GM23338 (cell line): ENCODE data around the gene CTSC. TPM values are rescaled to one million over a fixed set of nuclear protein-coding genes. Genes with fewer than 3 reads are reported as not detected.

Source experiments
- ATAC-seq: fragments of 200-7000 bp; cut with Tn5 transposase; 3 replicates; pipeline ENCODE4 v1.9.1; 2020
- DNase-seq: peaks from one replicate; pipeline ENCODE4 v3.0.0-alpha.2; 2015; ENCODE audit warnings: low spot score
- H2AFZ ChIP-seq: fragments of 200-600 bp; sonication (generic); 2 replicates; pipeline ENCODE4 v1.8.0; 2016; ENCODE audit warnings: antibody characterized with exemption, mild to moderate bottlenecking, moderate library complexity
- H3F3A ChIP-seq: fragments of 200-600 bp; sonication (generic); replicated peaks from 2 replicates; pipeline ENCODE4 v1.8.0; 2017; ENCODE audit warnings: antibody characterized with exemption, mixed run types, low read depth
- H3K27ac ChIP-seq: fragments of 200-600 bp; sonication (generic); 2 replicates; pipeline ENCODE4 v1.6.1; 2016; ENCODE audit warnings: low read depth
- H3K27me3 ChIP-seq: fragments of 200-600 bp; sonication (generic); 2 replicates; pipeline ENCODE4 v1.8.0; 2016; ENCODE audit warnings: mild to moderate bottlenecking, mixed run types, moderate library complexity; ENCODE audit not compliant: insufficient read depth
- H3K36me3 ChIP-seq: fragments of 200-600 bp; sonication (generic); 2 replicates; pipeline ENCODE4 v1.8.0; 2016; ENCODE audit warnings: mild to moderate bottlenecking; ENCODE audit not compliant: insufficient read depth
- H3K4me1 ChIP-seq: fragments of 200-600 bp; sonication (generic); 2 replicates; pipeline ENCODE4 v1.8.0; 2016; ENCODE audit warnings: mild to moderate bottlenecking, moderate library complexity; ENCODE audit not compliant: insufficient read depth
- H3K4me2 ChIP-seq: fragments of 200-600 bp; sonication (generic); 2 replicates; pipeline ENCODE4 v1.7.1; 2017; ENCODE audit warnings: mixed run types
- H3K4me3 ChIP-seq: fragments of 200-600 bp; sonication (generic); 2 replicates; pipeline ENCODE4 v1.6.1; 2016; ENCODE audit warnings: mixed run types
- H3K79me2 ChIP-seq: fragments of 200-600 bp; sonication (generic); replicated peaks from 2 replicates; pipeline ENCODE4 v1.8.0; 2017; ENCODE audit warnings: mild to moderate bottlenecking; ENCODE audit not compliant: insufficient read depth
- H3K9me2 ChIP-seq: fragments of 200-600 bp; sonication (generic); 2 replicates; pipeline ENCODE4 v1.8.0; 2017; ENCODE audit not compliant: insufficient read depth
- H4K20me1 ChIP-seq: fragments of 200-600 bp; sonication (generic); replicated peaks from 2 replicates; pipeline ENCODE4 v1.8.0; 2017; ENCODE audit warnings: mild to moderate bottlenecking; ENCODE audit not compliant: insufficient read depth
- H3K27ac Mint-ChIP-seq: 2 replicates; pipeline ENCODE4 v1.8.0; 2020; ENCODE audit warnings: inconsistent platforms, mild to moderate bottlenecking, moderate library complexity, mixed read lengths
- H3K27me3 Mint-ChIP-seq: 3 replicates; pipeline ENCODE4 v1.8.0; 2022; ENCODE audit warnings: low read depth, mild to moderate bottlenecking, moderate library complexity, mixed read lengths, inconsistent platforms; ENCODE audit not compliant: insufficient read depth, poor library complexity
- H3K36me3 Mint-ChIP-seq: 3 replicates; pipeline ENCODE4 v1.8.0; 2021; ENCODE audit warnings: low read depth, mild to moderate bottlenecking, inconsistent platforms, moderate library complexity, mixed read lengths
- H3K4me1 Mint-ChIP-seq: 3 replicates; pipeline ENCODE4 v1.8.0; 2020; ENCODE audit warnings: mild to moderate bottlenecking, inconsistent platforms, mixed read lengths
- H3K4me3 Mint-ChIP-seq: 3 replicates; pipeline ENCODE4 v1.8.0; 2021; ENCODE audit warnings: moderate library complexity, mild to moderate bottlenecking, inconsistent platforms, mixed read lengths
- H3K9me3 Mint-ChIP-seq: 3 replicates; pipeline ENCODE4 v1.8.0; 2020; ENCODE audit warnings: moderate library complexity, mild to moderate bottlenecking, inconsistent platforms, mixed read lengths
- CTCF ChIP-seq, 2 experiments: fragments of 200-600 bp in 1 of 2; sonication (generic) in 1 of 2; conservative IDR thresholded peaks; 2 replicates each; pipeline versions ENCODE4 v1.5.1 to v1.6.1; 2016 to 2017; ENCODE audit warnings: antibody characterized with exemption in 2 of 2, low read depth in 2 of 2, mild to moderate bottlenecking in 2 of 2, moderate library complexity in 1 of 2
- ETS1 ChIP-seq: IDR thresholded peaks from 2 replicates; pipeline ENCODE4 v1.6.1; 2016; ENCODE audit warnings: antibody characterized with exemption
- EZH2 ChIP-seq: fragments of 200-600 bp; sonication (generic); IDR thresholded peaks from one replicate; pipeline ENCODE4 v1.8.0; 2017; ENCODE audit warnings: antibody characterized with exemption, mild to moderate bottlenecking, low read depth; ENCODE audit not compliant: unreplicated experiment
- EZH2phosphoT487 ChIP-seq: fragments of 200-600 bp; sonication (generic); IDR thresholded peaks from one replicate; pipeline ENCODE4 v1.8.1; 2018; ENCODE audit warnings: antibody characterized with exemption; ENCODE audit not compliant: unreplicated experiment
- JUNB ChIP-seq: IDR thresholded peaks from one replicate; pipeline ENCODE4 v1.6.1; 2016; ENCODE audit warnings: antibody characterized with exemption; ENCODE audit not compliant: unreplicated experiment
- NANOG ChIP-seq: IDR thresholded peaks from 2 replicates; pipeline ENCODE4 v1.6.1; 2016; ENCODE audit warnings: antibody characterized with exemption, borderline replicate concordance
- POLR2AphosphoS5 ChIP-seq: IDR thresholded peaks from 2 replicates; pipeline ENCODE4 v1.6.1; 2016; ENCODE audit warnings: antibody characterized with exemption, low read depth
- REST ChIP-seq: IDR thresholded peaks from one replicate; pipeline ENCODE4 v1.6.1; 2018; ENCODE audit warnings: antibody characterized with exemption; ENCODE audit not compliant: unreplicated experiment
- STAT1 ChIP-seq: IDR thresholded peaks from one replicate; pipeline ENCODE4 v1.6.1; 2016; ENCODE audit warnings: antibody characterized with exemption; ENCODE audit not compliant: unreplicated experiment
- ZNF114 ChIP-seq: fragments of 250-450 bp; sonication (Bioruptor Pico); IDR thresholded peaks from 2 replicates; pipeline ENCODE4 v1.5.0; 2020; ENCODE audit warnings: mild to moderate bottlenecking, moderate library complexity
- ZNF331 ChIP-seq: fragments of 250-450 bp; sonication (Bioruptor Pico); IDR thresholded peaks from 2 replicates; pipeline ENCODE4 v1.5.0; 2020; ENCODE audit warnings: low read depth, mild to moderate bottlenecking, moderate library complexity
- polyA plus RNA-seq: library from polyadenylated mRNA; unstranded; fragments of >200 nt; fragmentation: Nextera tagmentation; extraction: Ambion mirVana; gene quantifications from 2 replicates; pipeline ENCODE4 v1.2.1, GENCODE V29; 2016
- total RNA-seq: library from RNA; depleted of rRNA; stranded (reverse); fragments of >200 nt; shearing (Covaris generic); gene quantifications from 2 replicates; pipeline ENCODE4 v1.2.3, GENCODE V29; 2014

The CTSC gene
- total and polyA plus RNA-seq, 2 experiments from 2014 or later, result 408 to 444 TPM

- TF ChIP-seq ETS1, result no peak
Measured at GRCh38 chr11:88363648-88364065, 26.1 kb upstream of the CTSC start (continued).

- Histone ChIP-seq H4K20me1 (no peaks in the 10 kb centered on the region), H3K36me3 (no peaks in the 10 kb centered on the region), H3K79me2 (no peaks in the 10 kb centered on the region), H3K27me3 (no peaks in the 10 kb centered on the region), H3K9me2 (no peaks in the 10 kb centered on the region), H3F3A (no peaks in the 10 kb centered on the region), H3K27ac (no peak overlapping the region), H3K4me1 (peaks cover 15% of the 10 kb centered on the region), H3K4me2 (no peak overlapping the region), H2AFZ (no peak overlapping the region), H3K4me3 (no peak overlapping the region)
- TF ChIP-seq NANOG, result no peak
- Mint-ChIP-seq H3K4me3 (no peak overlapping the region), H3K27ac (no peak overlapping the region), H3K27me3 (peaks cover 2% of the 10 kb centered on the region), H3K9me3 (no peaks in the 10 kb centered on the region), H3K4me1 (peaks cover 16% of the 10 kb centered on the region), H3K36me3 (no peaks in the 10 kb centered on the region)
- no peak for DNase-seq
- ATAC-seq, result no peak
Measured at GRCh38 chr11:88363004-88363403, 25.5 kb upstream of the CTSC start.

- H3F3A ChIP-seq, result no peaks in the 10 kb centered on the region
- peaks cover 26% of the 10 kb centered on the region for H3K4me1 ChIP-seq
- DNase-seq (no peak), ATAC-seq (no peak)
- H3K9me2 ChIP-seq, result no peaks in the 10 kb centered on the region
- no peak overlapping the region for H3K27ac ChIP-seq
- H3K27me3 ChIP-seq, result no peaks in the 10 kb centered on the region
- H4K20me1 ChIP-seq, result no peaks in the 10 kb centered on the region
- H3K9me3 Mint-ChIP-seq, result no peaks in the 10 kb centered on the region
- no peak overlapping the region for H2AFZ ChIP-seq
- no peaks in the 10 kb centered on the region for H3K27me3 Mint-ChIP-seq
- H3K79me2 ChIP-seq, result no peaks in the 10 kb centered on the region
- no peaks in the 10 kb centered on the region for H3K36me3 ChIP-seq
- no peak overlapping the region for H3K27ac Mint-ChIP-seq
- peaks cover 26% of the 10 kb centered on the region for H3K4me1 Mint-ChIP-seq
- no peak overlapping the region for H3K4me3 ChIP-seq
- no peaks in the 10 kb centered on the region for H3K36me3 Mint-ChIP-seq
- H3K4me2 ChIP-seq, result no peak overlapping the region
- no peak overlapping the region for H3K4me3 Mint-ChIP-seq
- TF ChIP-seq JUNB, result no peak
- no peak for TF ChIP-seq ETS1
- no peak for TF ChIP-seq POLR2AphosphoS5
- no peak for TF ChIP-seq STAT1
- no peak for TF ChIP-seq EZH2phosphoT487
- TF ChIP-seq REST, result no peak
- no peak for TF ChIP-seq EZH2
- TF ChIP-seq NANOG, result no peak
- no peak for TF ChIP-seq ZNF114 (CRISPR knock-in tag)
- TF ChIP-seq ZNF331, result no peak
- TF ChIP-seq CTCF (conservative IDR thresholded peaks at IDR 0.05; ENCODE audit: low read depth in 2 of 2), result no peak
Measured at GRCh38 chr11:88360141-88360540, 22.6 kb upstream of the CTSC start.
